Fibroblast of gingiva (primary cell): ENCODE results near the gene WBP4.

Experiments
- DNase-seq: peaks from one replicate; pipeline ENCODE4 v3.0.0-alpha.2; 2011; ENCODE audit warnings: low read depth

Gene WBP4

GRCh38 chr13:41049480-41050440, 11.5 kb upstream of the WBP4 start:
- DNase-seq: peak; percentile 59

- DNase-seq: no peak
Measured at GRCh38 chr13:41052441-41052840, 8.9 kb upstream of the WBP4 start.

GRCh38 chr13:41053384-41053826, 7.9 kb upstream of the WBP4 start:
- DNase-seq: peak; percentile 83

GRCh38 chr13:41054212-41054877, 7.0 kb upstream of the WBP4 start:
- DNase-seq: peak; percentile 53

- no peak for DNase-seq
Measured at GRCh38 chr13:41054919-41055619, 6.2 kb upstream of the WBP4 start.

- no peak for DNase-seq
Measured at GRCh38 chr13:41056194-41056593, 5.1 kb upstream of the WBP4 start.

GRCh38 chr13:41056826-41057711, 4.2 kb upstream of the WBP4 start:
- no peak for DNase-seq

- no peak for DNase-seq
Measured at GRCh38 chr13:41058295-41059070, 2.8 kb upstream of the WBP4 start.

GRCh38 chr13:41059456-41060081, 1.7 kb upstream of the WBP4 start:
- no peak for DNase-seq

- peak; percentile 95 for DNase-seq
Measured at GRCh38 chr13:41060082-41060723, 1.1 kb upstream of the WBP4 start.

- DNase-seq: no peak
Measured at GRCh38 chr13:41060724-41061074, 610 bp upstream of the WBP4 start.

GRCh38 chr13:41061914-41062837, 867 bp downstream of the WBP4 start:
- peak; percentile 83 for DNase-seq

GRCh38 chr13:41064493-41064892, 3.2 kb downstream of the WBP4 start:
- DNase-seq: peak; percentile 83

GRCh38 chr13:41065078-41065477, 3.8 kb downstream of the WBP4 start:
- DNase-seq: peak; percentile 89

GRCh38 chr13:41074523-41074922, 13.2 kb downstream of the WBP4 start:
- DNase-seq: no peak

- peak; percentile 30 for DNase-seq
Measured at GRCh38 chr13:41075034-41075433, 13.7 kb downstream of the WBP4 start.

GRCh38 chr13:41075485-41075884, 14.2 kb downstream of the WBP4 start:
- no peak for DNase-seq

GRCh38 chr13:41077475-41077874, 16.2 kb downstream of the WBP4 start:
- DNase-seq: no peak

- DNase-seq: no peak
Measured at GRCh38 chr13:41079725-41080124, 18.4 kb downstream of the WBP4 start.
